Retina (tissue), 1 donor: ENCODE results near the gene PURA.

Experiments
- DNase-seq: peaks from one replicate; pipeline ENCODE4 v3.0.0-alpha.2; 2016

Gene PURA

GRCh38 chr5:140110646-140110957, 3.3 kb upstream of the PURA start:
- DNase-seq: peak; percentile 24

- peak; percentile 4 for DNase-seq
These were observed 2.7 kb upstream of the PURA start for GRCh38 chr5:140111011-140111858.

- peak; percentile 34 for DNase-seq
These were observed 1.9 kb upstream of the PURA start for GRCh38 chr5:140111859-140112551.

DNA sequence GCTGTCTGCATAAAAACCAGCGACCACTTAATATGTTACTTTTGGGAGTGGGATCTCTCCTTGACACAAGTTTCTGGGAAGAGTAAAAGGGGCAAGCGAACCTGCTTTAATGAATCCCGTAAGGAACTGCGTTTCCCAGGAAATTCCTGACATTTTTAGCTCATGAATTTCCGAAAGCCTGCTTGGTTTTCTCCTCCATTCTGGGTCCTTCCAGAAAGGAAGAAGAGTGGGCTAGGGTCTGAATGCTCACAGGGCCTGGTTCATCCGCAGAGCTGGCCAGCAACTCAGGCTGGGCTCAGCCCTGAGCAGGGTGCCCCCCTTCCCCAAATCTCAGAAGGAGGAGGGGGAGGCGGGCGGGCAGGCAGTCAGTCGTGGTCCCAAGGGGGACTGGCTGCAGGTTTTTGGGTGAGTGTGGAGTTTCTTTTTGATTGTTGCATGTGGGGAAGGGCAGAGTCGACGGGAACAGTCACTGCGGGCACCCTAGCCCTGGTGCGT, 1.2 kb upstream of the PURA start:
- no peak for DNase-seq

GRCh38 chr5:140113180-140113698, 670 bp upstream of the PURA start:
- peak; percentile 69 for DNase-seq

DNA sequence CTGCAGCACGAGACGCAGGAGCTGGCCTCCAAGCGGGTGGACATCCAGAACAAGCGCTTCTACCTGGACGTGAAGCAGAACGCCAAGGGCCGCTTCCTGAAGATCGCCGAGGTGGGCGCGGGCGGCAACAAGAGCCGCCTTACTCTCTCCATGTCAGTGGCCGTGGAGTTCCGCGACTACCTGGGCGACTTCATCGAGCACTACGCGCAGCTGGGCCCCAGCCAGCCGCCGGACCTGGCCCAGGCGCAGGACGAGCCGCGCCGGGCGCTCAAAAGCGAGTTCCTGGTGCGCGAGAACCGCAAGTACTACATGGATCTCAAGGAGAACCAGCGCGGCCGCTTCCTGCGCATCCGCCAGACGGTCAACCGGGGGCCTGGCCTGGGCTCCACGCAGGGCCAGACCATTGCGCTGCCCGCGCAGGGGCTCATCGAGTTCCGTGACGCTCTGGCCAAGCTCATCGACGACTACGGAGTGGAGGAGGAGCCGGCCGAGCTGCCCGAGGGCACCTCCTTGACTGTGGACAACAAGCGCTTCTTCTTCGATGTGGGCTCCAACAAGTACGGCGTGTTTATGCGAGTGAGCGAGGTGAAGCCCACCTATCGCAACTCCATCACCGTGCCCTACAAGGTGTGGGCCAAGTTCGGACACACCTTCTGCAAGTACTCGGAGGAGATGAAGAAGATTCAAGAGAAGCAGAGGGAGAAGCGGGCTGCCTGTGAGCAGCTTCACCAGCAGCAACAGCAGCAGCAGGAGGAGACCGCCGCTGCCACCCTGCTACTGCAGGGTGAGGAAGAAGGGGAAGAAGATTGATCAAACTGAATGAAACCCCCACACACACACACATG, 654 bp downstream of the PURA start:
- DNase-seq: peak; percentile 89

DNA sequence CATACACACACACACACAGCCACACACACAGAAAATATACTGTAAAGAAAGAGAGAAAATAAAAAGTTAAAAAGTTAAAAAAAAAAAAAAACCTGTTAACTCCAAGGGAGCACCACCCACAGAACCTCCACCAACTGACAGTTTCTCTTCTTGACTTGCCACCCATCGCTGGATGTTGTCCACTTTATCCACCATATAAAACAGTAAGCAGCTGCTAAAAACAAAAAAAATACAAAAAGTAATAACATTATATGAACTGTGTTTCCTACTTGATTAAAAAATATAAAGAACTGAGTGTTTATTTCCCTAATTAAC, 1.2 kb downstream of the PURA start:
- no peak for DNase-seq

GRCh38 chr5:140116716-140117115, 2.8 kb downstream of the PURA start:
- no peak for DNase-seq

DNA sequence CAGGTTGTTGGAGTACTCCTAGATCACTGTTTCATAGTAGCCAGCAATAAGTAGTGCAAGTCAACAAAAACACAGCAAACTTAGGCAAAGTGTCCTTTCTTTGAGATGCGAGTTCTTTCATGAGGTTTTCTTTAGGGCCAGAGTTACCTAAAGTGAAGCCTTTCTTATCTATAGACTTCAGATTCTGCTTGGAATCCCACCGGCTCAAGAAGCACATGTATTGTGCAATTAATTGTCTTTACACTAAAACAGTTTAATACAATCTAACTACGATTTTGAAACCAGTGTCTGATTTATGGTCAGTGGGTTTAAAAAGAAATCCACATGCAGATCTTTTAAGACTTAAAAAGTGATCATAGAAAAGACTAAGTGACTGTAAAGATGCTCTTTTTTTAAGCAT, 3.6 kb downstream of the PURA start:
- DNase-seq: no peak

- no peak for DNase-seq
These were observed 4.5 kb downstream of the PURA start for GRCh38 chr5:140118302-140118936.

- no peak for DNase-seq
These were observed 11.7 kb downstream of the PURA start, which contains the start of gene IGIP for GRCh38 chr5:140125637-140126036. Gene IGIP, plus strand, starts transcription at chr5:140125937. Its CDS starts 2,540 bp downstream, at chr5:140128477.

- no peak for DNase-seq
These were observed 12.6 kb downstream of the PURA start for GRCh38 chr5:140126315-140127012.

GRCh38 chr5:140128376-140128775, 14.5 kb downstream of the PURA start:
- DNase-seq: no peak

DNA sequence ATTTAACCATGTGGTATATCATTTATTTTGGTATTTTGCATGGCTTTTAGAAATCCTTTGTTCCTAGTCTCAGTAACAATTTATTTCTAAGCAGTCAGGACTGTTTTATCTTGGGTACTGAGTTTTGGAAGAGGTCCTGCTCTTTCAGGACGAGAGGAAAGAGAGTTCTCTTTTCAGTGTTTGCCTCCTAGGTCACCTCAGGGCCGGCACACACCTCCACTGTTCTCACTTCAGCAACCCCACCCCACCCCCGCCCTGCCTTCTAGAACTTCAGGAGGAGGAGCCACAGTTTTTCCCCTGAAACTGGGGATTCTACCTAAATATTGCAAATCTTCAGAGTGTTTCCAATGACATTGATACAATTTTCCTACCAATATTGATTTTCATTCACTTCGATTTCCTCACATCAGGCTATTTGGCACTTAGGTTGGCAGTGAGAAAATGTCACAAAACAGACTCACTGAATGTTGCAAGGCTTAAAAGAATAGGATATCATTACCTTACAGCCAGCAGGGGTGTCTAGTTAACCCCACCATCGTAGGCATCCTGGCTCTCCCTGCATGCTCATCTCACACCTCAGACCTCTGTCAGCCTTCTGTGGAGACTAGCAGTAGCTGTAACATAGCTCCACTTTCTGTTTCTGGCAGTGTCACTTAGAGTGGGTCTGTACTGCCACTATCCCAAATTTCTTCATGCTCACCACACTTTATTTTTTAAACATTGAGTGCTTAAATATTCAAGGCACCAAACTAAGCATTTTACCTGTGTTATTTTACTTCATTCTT, 17.2 kb downstream of the PURA start:
- no peak for DNase-seq

DNA sequence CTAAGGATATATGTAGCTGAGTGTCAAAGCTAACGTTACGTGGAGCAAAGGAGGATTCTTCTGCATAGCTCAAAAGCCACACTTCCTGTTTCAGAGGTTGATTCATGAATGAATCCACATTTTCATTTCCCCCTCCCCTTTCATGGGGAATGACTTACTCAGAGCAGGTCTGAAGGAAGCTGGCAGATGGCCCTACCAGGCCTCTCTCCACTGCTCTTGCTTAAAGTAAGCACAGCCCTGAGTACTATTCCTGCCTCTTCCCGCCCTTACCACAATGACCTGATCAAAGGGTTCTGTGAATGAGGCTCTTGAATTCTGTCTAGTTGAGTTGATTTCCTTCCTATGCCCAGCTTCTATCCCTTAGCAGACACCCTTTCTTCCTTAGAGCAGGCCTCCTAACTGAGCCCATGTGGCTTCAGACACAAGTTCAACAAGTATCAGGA, 18.1 kb downstream of the PURA start:
- no peak for DNase-seq

- no peak for DNase-seq
These were observed 19.7 kb downstream of the PURA start for GRCh38 chr5:140133514-140134167.

DNA sequence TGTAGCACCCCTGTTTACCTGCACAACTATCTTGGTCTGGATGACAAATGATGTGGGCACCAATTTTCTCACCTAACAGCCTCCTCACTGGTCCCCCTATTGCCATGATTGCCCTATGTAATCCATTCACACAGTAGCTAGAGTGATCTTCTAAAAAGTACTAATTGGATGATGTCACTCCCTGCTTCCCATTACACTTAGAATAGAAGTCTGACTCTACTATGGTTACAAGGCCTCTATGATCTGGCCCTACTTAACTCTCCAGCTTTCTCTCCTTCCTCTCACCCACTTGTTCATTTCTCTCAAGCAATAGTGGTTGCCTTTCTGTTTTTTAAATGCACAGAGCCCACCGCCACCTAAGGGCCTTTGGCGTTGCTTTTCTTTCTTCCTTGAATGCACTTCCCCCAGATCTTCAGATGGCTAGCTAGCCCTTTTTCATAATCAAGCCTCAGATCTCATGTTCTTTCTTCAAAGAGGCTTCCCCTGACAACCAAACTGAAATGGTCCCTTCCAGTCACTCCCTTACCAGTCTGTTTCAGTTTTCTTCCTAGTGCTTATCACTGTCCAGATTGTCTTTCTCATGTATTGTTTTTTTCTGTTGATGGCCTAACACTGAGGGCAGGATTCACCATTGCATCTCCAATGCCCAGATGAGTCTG, 20.5 kb downstream of the PURA start:
- DNase-seq: no peak

DNA sequence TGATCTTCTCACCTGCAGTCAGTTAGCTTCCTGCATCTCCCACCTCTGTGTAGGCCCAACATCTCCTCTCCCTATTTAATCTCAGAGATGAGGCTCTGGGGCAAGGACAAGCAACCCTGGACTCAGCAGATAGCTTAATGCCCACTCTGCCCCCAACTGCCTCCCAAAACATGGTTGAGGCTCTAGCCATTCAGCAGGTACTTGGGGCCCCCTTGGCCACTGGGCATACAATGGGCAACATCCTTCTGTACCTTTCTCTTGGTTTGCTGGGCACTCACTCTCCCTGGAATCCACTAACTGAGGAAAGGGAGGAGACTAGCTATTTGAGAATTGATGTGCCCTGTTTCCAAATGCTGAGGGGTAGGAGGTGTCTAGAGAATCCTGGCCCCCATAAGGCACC, 21.2 kb downstream of the PURA start:
- no peak for DNase-seq

DNA sequence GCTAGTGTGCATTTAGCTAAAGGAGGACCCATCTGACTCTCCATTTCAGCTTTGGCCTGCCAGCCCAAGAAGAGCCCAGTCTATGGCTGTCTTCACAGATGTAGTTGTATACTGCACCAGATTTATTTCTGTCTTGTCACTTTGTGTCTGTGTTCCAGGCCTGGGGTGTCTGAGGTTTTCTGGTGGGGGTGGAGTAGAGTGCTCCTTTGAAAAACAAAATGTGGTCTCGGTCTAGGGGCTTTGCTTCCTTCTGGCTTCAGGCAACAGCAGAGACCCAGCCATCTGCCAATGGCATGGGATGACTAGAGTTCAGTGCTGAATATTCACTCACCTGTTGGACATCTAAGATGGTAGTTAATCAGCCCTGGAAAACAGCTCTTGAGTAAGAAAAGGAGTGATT, 22.7 kb downstream of the PURA start:
- DNase-seq: no peak

- DNase-seq: no peak
These were observed 26.5 kb downstream of the PURA start for GRCh38 chr5:140140435-140140834.
